SK-N-MC (cell line): ENCODE measurements around the gene ORC3.
A peak's percentile ranks its signal among the peaks of the same experiment; 100 is the strongest.

Experiments
- EZH2 ChIP-seq: fragments of 200-600 bp; sonication (generic); IDR thresholded peaks from one replicate; pipeline ENCODE4 v1.6.1; 2017; ENCODE audit warnings: antibody characterized with exemption
- POLR2AphosphoS5 ChIP-seq: IDR thresholded peaks from 2 replicates; pipeline ENCODE4 v1.6.1; 2012; ENCODE audit warnings: mild to moderate bottlenecking, low read depth, low read length, borderline replicate concordance

DNA sequence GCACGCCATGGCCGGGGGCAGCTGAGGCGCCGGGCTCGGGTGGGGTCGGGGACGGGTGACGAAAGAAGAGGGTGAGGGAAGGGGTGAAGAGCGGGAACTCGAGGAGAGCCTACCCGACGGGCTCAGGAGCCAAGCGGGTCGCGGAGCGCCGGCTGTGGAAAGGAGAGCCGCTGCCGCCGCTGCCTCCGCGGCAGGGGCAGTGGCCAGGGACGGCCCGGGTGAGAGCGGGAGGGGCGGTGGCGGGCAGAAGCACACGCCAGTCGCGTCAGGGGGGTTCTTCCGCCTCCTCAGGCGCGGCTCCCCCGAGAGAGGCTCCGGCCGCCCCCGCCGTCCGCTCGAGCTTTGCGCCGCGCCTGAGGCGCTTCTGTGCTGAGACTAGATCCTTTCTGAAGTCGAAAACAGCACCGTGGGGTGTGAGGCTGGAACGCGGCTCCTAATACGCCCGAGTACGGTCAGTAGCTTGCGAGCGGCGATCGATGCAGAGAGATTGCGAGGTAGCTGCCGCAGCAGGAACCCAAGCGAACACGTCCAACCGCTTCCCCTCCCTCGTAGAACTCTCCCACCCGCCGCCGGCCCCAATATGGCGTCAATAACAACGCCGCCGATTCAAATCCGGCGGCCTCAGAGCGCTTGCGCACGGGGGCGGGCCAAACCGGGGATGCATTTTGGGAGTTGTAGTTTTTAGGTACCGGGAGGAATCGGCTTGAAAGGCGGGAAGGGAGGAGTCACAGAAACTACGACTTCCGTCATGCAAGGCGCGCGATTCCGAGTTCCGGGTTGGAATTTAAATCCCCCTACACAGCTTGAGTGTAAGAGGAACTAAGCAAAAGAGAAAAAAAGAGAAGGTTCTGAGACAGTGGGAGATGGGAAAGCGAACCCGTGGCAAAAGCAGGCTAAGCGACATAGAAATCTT is 112.0 kb downstream of the ORC3 start, which contains the start of gene AKIRIN2:
- TF ChIP-seq EZH2 (no peak), POLR2AphosphoS5 (peak; percentile 97)
